Natural killer cell (primary cell): Measurements from ENCODE around the gene CCNF. TPM values are rescaled to one million over a fixed set of nuclear protein-coding genes. Genes with fewer than 3 reads are reported as not detected.
A peak's percentile ranks its signal among the peaks of the same experiment; 100 is the strongest.

Experiments
- ATAC-seq, 3 donors: fragments of 150-1000 bp in 2 of 3; fragments of 200-7000 bp in 1 of 3; cut with Tn5 transposase; 1 replicate in 1 of 3; 2 replicates in 2 of 3; pipeline ENCODE4 v1.10.0; 2021; ENCODE audit warnings: mild to moderate bottlenecking in 2 of 3, moderate library complexity in 2 of 3
- DNase-seq, 2 donors: peaks; one replicate each; pipeline versions ENCODE4 v3.0.0 to v3.0.0-alpha.2; 2013 to 2021; ENCODE audit warnings: mixed read lengths in 1 of 2
- H3K27ac ChIP-seq: one replicate; pipeline ENCODE4 v1.5.1; 2013; ENCODE audit warnings: mild to moderate bottlenecking, low read length
- H3K27me3 ChIP-seq: one replicate; pipeline ENCODE4 v1.6.1; 2013; ENCODE audit warnings: low read length; ENCODE audit not compliant: control insufficient read depth, insufficient read depth
- H3K36me3 ChIP-seq: one replicate; pipeline ENCODE4 v1.6.1; 2013; ENCODE audit warnings: low read length; ENCODE audit not compliant: control insufficient read depth, insufficient read depth
- H3K4me1 ChIP-seq: one replicate; pipeline ENCODE4 v1.6.1; 2013; ENCODE audit warnings: low read length; ENCODE audit not compliant: control insufficient read depth, insufficient read depth
- H3K4me3 ChIP-seq: one replicate; pipeline ENCODE4 v1.5.1; 2013; ENCODE audit warnings: low read length
- H3K9me3 ChIP-seq: one replicate; pipeline ENCODE4 v1.6.1; 2013; ENCODE audit warnings: low read length; ENCODE audit not compliant: control insufficient read depth, insufficient read depth
- H3K27ac Mint-ChIP-seq, 2 donors: one replicate each; pipeline ENCODE4 v1.8.0; 2022; ENCODE audit warnings: mild to moderate bottlenecking in 2 of 2, mixed read lengths in 2 of 2, moderate library complexity in 1 of 2
- H3K27me3 Mint-ChIP-seq, 2 donors: one replicate each; pipeline ENCODE4 v1.8.0; 2022; ENCODE audit warnings: low read depth in 2 of 2, mixed read lengths in 2 of 2
- H3K36me3 Mint-ChIP-seq: one replicate; pipeline ENCODE4 v1.8.0; 2022; ENCODE audit warnings: mixed read lengths
- H3K4me1 Mint-ChIP-seq, 2 donors: one replicate each; pipeline ENCODE4 v1.8.0; 2022; ENCODE audit warnings: mixed read lengths in 2 of 2
- H3K4me3 Mint-ChIP-seq: one replicate; pipeline ENCODE4 v1.8.0; 2022; ENCODE audit warnings: mild to moderate bottlenecking, moderate library complexity, mixed read lengths
- H3K9me3 Mint-ChIP-seq, 2 donors: one replicate each; pipeline ENCODE4 v1.8.0; 2022; ENCODE audit warnings: mixed read lengths in 2 of 2
- CTCF ChIP-seq: fragments of 200-600 bp; IDR thresholded peaks from one replicate; pipeline ENCODE4 v1.8.0; 2022; ENCODE audit warnings: antibody characterized with exemption
- WGBS: methylation state at CpG from one replicate; pipeline ENCODE4 v1.1.7; 2013; ENCODE audit warnings: missing lambda C conversion rate; ENCODE audit not compliant: insufficient coverage; 5-methylcytosine and 5-hydroxymethylcytosine counted together
- intact Hi-C: fragments of 100-400 bp; cut with micrococcal nuclease; formaldehyde crosslinking; loops from one replicate; pipeline ENCODE4 v1.14.2; 2022
- total RNA-seq, 4 donors: library from RNA; stranded (reverse); fragments of 120-200 nt in 1 of 4; gene quantifications; one replicate each; pipeline versions ENCODE4 v1.2.3 to v1.2.4, GENCODE V29; 2013 to 2022

The CCNF gene
- total RNA-seq, 3 donors from 2014 or later (not counting 1 experiment from before 2014, with no cell fraction given) = 7.5 to 14.2 (median 8.4) TPM

- DNase-seq = no peak
- H3K4me3 Mint-ChIP-seq = no peak overlapping the region
- Histone ChIP-seq H3K4me3 (no peak overlapping the region), H3K27ac (no peak overlapping the region), H3K27me3 (no peaks in the 10 kb centered on the region), H3K4me1 (peaks cover 30% of the 10 kb centered on the region), H3K9me3 (no peaks in the 10 kb centered on the region), H3K36me3 (no peaks in the 10 kb centered on the region)
- H3K9me3 Mint-ChIP-seq = no peaks in the 10 kb centered on the region
- TF ChIP-seq CTCF = no peak
- H3K4me1 Mint-ChIP-seq = peaks cover 15 to 36% of the 10 kb centered on the region in 2 donors
- peak overlapping the region in 1 of 2 donors; percentile 38 for H3K27ac Mint-ChIP-seq
- H3K27me3 Mint-ChIP-seq = peaks cover 0 to 3% of the 10 kb centered on the region in 2 donors
- no peak for ATAC-seq
- intact Hi-C loops = loop anchor here (10.0 kb wide), 1 partner anchor 478 kb away; the partner anchor contains the start of gene ZNF598
- WGBS = 85% methylated on average over 32 of the region's 32 CpGs
- no peaks in the 10 kb centered on the region for H3K36me3 Mint-ChIP-seq
These were observed 53.7 kb downstream of the CCNF start for GRCh38 chr16:2482708-2483534.

- Mint-ChIP-seq H3K27ac (peak overlapping the region in 1 of 2 donors; percentile 52), H3K4me3 (no peak overlapping the region)
These were observed 55.0 kb downstream of the CCNF start for GRCh38 chr16:2483939-2484897.

GRCh38 chr16:2484898-2485508 lies 55.8 kb downstream of the CCNF start:
- no peak for TF ChIP-seq CTCF
- H3K4me1 Mint-ChIP-seq = peaks cover 15 to 36% of the 10 kb centered on the region in 2 donors
- H3K27ac Mint-ChIP-seq = peak overlapping the region in 1 of 2 donors; percentile 52
- Histone ChIP-seq H3K36me3 (no peaks in the 10 kb centered on the region), H3K9me3 (no peaks in the 10 kb centered on the region), H3K27ac (no peak overlapping the region), H3K27me3 (no peaks in the 10 kb centered on the region), H3K4me1 (peaks cover 37% of the 10 kb centered on the region), H3K4me3 (no peak overlapping the region)
- H3K36me3 Mint-ChIP-seq = no peaks in the 10 kb centered on the region
- intact Hi-C loops = loop anchor here (10.0 kb wide), 1 partner anchor 480 kb away; the partner anchor contains the start of gene ZNF598
- no peaks in the 10 kb centered on the region for H3K9me3 Mint-ChIP-seq
- no peak for ATAC-seq
- WGBS = 97% methylated on average over 11 of the region's 13 CpGs
- no peak for DNase-seq
- peaks cover 0 to 3% of the 10 kb centered on the region in 2 donors for H3K27me3 Mint-ChIP-seq
- H3K4me3 Mint-ChIP-seq = no peak overlapping the region

More at GRCh38 chr16:2483939-2484897, 55.0 kb downstream of the CCNF start:
- Histone ChIP-seq H3K27me3 (no peaks in the 10 kb centered on the region), H3K4me3 (no peak overlapping the region), H3K4me1 (peaks cover 37% of the 10 kb centered on the region), H3K27ac (no peak overlapping the region), H3K36me3 (no peaks in the 10 kb centered on the region), H3K9me3 (no peaks in the 10 kb centered on the region)
- no peaks in the 10 kb centered on the region for H3K9me3 Mint-ChIP-seq
- 91% methylated on average over 16 of the region's 16 CpGs for WGBS
- no peak for TF ChIP-seq CTCF
- H3K27me3 Mint-ChIP-seq = peaks cover 0 to 3% of the 10 kb centered on the region in 2 donors
- intact Hi-C loops = loop anchor here (10.0 kb wide), 1 partner anchor 479 kb away; the partner anchor contains the start of gene ZNF598
- DNase-seq = no peak
- ATAC-seq = no peak
- H3K36me3 Mint-ChIP-seq = no peaks in the 10 kb centered on the region
- H3K4me1 Mint-ChIP-seq = peaks cover 15 to 36% of the 10 kb centered on the region in 2 donors
